ENCODE measurements around the gene PRAC2.

Gene PRAC2

DNA sequence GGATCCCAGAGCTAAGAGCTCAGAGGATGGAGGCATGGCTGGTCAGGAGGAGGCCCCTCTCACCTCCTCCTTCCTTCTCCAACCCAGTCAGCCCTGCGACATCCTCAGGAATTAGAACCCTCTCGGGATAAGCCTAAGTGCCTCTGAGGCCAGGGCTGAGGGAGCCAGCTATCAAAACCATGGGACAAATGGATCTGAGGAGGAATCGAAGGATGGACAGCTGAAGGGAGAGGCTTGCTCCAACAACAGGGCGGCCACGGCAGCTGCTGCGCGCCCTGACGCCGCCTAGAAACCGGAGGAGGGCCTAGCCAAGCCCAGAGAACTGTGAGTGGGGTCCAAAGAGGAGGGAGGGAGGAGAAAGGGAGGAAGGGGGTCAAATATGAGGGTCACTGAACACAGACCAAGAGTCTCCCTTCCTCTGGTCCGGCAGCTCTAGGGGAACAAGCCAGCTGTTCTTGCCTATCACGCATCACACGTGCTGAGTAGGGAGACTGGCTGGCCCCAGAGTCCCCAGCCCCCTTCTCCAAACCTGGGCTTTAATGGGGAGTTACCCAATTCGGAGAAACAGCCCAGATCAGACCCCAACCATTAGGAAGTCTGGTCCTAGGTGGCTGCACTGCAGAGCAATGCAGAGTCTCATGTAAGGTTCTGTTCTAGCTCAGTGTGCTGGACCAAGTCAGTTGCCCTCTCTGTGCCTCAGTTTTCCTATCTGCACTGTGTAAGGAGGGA, 11.5 kb downstream of the PRAC2 start:
- no peak for DNase-seq

DNA sequence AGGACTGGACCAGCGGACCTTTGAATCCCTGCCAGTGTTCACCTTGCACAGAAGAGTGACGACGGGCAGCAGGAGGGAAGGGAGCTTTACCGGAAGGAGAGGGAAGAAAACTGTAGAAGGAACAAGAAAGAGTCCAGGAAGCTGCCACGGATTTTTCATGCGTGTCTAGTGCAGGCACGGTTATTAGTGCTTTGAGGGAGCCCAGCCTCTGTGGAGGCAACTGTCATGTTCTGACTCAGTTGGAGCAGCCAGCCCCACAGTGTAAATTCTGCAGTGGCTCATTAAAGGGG, 12.0 kb downstream of the PRAC2 start:
- no peak for DNase-seq

DNA sequence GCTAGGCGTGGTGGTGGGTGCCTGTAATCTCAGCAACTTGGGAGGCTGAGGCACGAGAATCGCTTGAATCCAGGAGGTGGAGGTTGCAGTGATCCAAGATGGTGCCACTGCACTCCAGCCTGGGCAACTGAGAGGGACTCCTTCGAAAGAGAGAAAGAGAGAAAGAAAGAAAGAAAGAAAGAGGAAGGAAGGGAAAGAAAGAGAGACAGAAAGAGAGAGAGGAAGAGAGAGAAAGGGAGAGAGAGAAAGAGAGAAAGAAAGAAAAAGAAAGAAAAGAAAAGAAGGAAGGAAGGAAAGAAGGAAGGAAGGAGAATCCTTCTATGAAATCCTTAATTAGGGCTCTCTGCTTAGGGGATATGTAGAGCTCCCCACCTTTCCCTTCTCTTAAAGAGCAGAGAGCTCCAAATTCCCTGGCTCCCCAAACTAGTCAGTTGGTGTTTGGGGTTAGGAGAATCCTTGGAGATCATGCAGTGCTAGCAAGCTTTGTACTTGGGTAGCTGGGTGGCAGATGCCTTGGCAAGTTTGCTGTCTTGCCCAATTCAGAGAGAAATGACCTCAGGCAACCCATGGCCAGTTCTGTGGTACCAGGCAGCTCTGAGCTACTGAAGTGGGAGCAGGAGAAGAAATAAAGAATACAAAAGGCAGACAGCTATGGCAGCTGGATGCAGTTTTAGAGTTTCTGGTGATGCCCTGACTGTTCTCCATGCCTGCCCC, 14.5 kb downstream of the PRAC2 start:
- DNase-seq = no peak

DNA sequence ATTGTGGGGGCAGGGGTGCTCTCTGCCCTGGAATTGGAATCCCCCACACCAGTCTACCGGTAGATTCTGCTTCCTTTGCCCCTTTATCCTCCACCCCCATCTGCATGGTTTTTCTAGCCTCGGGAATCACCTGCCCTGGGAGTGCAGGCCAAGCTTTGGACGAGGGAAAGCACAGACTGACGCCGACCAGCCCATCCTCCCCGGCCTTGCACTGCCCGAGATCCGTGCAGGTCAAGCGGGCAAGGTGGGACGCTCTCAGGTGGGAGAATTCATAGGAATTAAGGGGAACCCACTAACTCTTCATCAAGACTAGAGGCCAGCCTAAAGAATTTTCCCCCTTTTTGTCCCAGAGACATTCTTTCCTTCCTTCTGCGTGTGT, 15.4 kb downstream of the PRAC2 start:
- no peak for DNase-seq

DNA sequence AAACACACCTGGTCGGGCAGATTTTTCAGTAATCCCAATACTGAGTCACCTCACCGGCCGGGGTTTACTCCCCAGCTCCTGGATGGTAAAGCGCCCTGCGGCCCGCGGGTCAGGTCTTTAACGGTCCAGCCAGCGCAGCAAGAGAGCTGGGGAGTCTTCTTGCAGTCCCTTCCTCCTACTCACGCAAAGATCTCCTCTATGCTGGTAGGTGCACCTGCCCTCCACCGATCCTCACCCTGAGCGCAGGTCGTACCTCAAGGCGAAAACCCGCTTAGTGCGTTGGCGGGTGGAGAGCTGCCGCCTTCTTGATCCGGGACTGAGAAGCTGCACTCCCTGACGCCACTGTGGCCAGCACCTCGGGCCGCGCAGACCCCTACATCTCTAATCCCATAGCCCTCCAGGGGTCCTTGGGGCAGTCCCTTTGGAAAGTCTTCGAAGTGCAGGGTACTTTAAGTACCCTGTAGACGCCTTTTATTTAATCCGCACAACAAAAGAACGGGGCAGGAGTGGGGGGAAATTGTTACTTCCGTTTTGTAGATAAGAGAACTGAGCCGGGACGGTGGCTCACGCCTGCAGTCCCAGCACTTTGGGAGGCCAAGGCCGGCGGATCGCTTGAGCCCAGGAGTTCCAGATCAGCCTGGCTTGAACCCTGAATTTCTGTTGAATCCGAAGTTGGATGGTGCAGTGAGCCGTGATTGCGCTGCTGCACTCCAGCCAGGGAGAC, 16.0 kb downstream of the PRAC2 start:
- no peak for DNase-seq

DNA sequence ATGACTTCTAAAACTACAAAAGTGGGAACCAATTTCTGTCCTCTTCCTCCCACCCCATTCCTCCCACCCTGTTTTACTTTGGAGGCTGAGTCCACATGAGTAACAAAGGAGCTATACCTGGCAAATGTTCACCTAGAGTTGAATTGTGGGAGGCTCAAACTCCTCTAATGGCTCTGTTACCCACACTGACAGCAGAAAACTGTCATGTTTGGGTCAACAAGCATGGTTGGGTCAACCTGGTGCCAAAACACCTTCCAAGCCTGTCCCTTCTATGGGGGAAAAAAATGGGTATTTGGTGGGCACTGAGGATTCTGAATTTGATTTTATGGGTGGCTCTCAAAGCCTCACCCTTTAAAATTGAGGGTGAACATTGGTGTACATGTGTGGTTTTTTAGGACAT, 17.6 kb downstream of the PRAC2 start:
- DNase-seq = no peak

DNA sequence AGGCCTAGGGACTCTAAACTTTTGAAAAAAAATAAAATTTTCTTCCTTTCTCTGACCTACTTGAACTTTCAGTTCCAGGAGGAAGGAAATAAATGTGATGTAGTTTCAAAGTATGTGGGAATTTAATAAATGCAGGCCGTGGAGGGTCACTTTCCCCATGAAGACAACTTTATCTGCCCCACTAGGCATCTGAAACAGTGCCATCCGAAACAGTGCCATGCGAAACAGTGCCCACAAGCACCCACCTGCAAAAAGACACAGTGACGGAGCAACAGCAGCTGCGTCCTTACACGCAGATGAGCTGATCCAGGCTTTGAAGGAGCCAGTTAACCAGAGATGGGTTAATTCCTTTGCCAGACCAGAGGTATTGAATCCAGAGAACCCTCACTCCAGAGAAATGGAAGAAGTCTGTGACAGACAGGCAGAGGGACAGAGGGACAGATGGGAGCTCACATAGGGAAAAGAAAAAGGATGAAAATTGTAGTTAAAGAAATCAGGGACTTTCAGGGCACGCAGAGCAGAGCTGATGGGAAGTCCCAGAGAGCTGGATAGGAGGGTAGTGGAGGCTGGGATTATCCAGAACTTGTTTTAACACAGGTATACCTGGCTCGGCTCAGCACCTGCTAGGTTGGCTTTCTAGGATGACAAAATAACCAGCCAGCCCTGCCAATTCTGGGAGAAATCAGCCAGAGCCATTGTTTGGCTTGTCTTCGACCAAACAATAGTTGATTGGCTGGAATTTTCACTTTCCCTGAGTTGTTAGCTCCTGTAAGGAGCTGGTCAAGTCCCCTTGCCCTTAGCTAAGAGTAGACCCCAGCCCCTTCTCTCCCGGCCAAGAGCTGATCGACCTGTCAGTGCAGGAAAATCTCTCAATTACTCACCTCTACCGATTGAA, 22.6 kb downstream of the PRAC2 start:
- DNase-seq = no peak

DNA sequence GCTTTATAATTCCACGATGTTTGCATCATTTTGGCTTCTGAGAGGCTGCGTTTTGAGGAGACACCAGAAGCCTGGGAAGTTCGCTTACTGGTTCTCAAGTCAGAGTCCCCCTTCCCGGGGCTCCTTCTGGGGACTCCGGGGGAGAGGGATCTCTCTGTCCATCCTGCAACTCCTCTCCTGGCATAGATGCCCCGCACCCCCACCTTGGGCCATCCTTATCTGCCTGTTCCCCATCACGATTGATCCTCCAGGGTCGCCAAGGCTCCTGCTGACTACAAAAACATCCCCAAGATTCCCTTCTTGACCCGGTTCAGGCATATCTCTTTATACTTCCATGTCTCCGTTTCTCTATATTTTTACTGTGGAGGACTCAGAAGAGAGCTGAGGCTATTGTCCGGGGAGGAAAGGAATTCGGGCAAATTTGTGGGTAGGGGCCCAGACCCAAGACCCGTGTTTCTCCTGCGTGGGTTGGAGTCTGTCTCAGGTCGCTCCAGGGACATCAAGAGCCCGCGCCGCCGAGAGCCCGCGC, 24.0 kb downstream of the PRAC2 start:
- no peak for DNase-seq

DNA sequence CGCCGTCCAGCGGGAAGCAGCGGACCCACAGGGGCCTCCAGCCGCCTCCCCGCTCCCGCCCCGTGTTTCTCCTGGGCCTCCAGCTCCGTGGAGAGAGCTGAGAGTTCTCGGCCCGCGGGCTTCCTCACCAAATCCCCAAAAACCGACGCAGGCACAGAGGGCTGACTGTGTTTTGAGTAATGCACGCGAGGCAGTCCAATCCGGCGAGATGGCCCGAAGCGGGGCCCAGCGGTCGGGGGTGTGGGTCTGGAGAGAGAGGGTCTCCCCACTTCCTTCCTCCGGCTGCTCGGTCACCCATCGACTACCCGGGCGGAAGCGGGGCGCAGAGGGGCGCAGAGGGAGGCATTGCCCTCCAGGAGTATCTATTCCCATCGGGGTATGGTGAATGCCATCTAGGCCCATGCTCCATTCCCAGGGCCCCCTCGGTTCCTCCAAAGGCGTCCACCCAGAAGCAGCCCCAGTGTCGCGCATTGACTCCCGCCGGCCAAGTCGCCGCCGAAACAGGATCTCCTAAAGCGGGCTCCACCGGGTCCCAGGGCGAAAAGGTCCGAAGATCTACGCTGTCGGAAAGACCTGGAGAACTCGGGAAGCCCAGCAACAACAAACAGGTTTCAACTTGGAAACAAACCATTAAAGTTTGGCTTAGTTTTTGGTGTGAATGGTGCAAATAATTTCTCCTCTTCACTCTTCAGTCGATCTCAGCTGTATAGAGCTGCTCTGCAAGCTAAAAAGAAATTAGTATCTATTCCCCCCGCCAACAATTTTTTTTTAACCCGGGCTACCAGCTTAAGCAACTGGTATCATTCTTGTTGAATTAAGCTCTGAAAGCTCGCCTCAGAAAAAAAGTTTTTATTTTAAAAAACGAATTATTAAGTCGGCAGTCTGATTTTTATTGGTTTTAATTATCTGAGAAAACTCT, 24.7 kb downstream of the PRAC2 start:
- no peak for DNase-seq

DNA sequence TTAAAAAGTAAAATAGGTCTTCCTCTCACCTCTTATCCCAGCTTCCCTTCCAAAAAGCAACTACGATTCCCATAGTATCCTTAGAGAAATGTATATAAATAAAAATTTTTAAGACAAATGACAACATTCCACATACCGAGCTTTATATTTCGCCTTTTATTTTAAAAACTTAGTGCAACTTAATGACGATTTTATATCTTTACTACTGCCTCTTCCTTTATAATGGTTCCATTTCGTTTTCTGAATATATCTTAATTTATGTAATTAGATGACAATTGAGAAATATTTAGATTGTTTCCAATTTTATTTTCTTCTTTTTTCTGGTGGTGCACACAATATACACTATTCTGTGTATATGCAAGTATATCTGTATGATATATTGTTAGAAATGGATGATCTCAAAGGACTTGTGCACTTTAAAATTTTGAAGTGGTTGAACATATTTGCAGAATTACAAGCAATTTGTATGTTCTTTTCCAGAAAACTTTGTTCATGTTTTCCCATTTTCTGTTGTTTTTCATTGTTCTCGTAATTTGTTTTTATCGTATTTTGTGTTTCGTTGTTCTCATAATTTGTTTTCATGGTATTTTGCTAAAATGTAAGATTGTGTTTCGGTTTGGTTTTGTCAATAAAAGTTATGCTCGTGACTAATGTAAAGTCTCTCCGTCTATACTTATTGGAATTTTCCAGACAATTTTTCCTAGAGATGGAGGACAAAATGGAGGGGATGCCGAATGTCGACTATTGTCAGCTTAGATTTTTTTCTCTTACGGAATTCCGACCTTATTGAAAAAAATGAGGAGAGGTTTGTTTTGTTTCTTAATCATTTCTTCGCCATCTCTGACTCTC, 26.0 kb downstream of the PRAC2 start:
- no peak for DNase-seq

DNA sequence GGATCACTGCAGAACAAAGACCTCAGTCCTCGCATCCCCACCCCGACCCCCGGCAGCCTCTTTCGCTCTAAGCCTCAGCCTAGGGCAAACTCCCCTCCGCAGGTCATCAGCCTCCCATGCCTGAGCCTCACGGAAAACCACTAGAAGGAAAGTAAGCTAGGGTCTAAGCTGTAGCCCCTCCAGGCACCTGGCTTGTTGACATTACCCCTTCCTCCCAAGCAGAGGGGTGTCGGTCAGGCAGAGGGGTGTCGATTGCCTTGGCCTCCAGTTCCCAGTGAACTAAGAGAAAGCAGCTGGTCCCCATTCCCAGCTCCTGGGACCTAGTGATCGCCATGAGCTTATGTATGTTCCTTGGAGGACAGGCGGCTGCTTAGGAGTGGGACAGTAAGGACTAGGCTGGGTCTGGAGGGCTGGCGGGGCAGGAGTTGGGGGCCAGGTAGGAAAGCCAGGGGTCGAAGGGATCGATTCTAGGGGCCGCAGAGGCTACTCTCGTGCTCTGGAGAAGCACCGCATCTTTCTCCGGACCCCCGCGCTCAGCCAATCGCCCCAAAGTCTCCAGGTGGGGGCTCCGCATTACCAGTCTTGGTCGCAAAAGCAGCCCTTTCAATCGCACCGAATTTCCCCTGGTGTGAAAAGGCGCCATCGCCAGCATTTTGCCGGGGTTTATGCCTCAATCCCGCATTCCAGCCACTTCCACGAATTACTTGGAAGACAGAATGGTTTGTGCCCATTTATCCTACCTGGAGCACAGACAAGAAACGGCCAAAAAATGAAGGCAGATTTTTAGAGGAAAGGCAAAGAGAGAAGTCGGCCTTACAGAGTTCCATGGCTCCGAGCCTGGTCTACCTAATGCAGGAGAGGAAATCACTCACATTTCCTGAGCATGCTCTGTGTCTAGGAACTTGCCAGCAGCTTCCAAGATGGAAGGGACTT, 26.9 kb downstream of the PRAC2 start:
- no peak for DNase-seq

DNA sequence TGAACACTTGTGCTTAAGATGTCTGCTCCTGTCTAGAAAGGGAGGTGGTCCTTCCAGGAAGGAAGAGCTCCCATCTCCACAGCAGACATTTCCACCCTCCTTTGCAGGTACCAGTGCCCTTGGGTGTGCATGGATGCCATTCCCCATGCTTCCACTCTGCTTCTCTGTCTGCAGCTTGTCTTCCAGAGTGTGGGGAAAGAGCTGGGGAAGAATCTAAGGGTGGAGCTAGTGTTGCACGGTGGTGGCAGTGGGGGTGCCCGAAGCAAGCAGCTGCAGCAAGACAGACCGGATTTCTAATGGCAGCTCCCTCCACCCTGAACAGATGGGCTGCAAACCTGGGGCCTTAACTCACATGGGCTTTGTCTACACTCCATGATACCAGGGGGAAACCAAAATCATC, 28.2 kb downstream of the PRAC2 start:
- DNase-seq = no peak

DNA sequence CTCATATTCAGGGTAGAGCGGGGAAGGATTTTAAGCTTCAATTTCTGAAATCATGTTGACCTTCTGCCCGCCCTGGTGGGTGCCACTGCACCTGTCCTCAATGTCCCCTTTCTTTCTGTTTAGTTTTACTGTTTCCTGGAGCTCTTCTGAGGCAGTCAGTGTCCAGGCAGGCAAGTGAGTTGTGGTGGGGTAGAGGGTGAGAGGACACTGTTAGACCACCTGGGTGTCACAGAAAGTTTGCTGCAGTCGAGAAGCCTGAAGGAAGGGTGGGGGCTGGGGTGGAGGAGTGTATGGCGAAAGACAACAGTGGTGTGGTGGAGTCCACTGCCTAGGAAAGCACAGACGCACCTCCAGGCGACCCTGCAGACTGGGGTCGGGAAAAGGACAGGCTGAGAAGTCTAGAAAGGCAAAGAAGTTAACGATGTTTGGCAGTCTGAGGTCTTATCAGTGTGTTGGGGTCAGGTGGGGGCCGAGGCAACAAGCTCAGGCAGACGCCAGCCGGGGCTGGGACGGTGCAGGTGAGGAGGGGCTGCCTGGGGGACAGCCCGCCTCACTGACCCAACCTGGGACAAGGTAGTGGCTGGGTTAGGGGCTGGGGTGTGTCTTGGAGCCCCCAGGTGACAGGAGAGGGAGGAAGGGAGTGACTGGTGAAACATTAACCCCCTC, 28.9 kb downstream of the PRAC2 start:
- DNase-seq = no peak

DNA sequence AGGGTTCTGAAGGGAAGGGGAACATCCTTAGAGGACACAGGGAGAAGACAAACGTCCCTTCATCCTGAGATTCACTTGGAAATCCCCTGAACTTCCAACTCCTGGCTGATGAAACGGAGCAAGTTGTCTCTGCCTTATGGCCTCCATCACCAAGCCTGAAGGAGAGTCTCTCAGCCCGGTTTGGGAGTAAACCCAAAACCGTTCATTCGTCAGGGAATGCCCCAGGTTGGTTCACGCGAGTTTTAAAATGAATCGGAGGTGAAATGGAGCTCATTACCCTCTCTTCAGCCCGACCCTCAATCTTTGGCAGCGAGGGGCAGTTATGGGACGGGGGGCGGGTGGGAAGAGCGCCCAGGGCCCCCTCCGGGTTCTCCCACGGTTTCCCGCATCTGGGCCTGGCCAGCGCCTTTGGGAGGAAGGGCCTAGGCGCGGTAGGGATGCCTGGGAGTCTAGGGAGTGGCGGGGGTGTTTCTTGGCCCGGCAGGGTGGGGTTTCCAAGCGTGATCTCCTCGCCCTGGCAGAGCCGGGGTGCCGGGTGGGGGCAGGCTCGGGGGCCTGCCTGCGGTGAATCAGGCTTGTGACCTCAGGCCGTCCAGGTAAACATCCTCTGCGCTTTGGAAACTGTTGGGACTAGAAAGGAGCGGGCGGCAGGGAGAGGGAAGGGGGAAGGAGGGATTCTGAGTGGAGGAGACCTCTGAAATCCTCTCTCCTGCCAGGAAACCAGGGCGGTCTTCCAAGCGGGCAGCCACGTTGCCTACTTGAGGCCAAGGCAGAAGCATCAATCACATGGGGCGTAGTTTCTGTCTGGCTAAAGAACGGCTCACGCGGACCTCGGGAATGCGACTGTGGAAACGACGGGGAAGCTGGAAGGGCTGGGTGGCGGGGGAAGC, 29.7 kb downstream of the PRAC2 start:
- no peak for DNase-seq

DNA sequence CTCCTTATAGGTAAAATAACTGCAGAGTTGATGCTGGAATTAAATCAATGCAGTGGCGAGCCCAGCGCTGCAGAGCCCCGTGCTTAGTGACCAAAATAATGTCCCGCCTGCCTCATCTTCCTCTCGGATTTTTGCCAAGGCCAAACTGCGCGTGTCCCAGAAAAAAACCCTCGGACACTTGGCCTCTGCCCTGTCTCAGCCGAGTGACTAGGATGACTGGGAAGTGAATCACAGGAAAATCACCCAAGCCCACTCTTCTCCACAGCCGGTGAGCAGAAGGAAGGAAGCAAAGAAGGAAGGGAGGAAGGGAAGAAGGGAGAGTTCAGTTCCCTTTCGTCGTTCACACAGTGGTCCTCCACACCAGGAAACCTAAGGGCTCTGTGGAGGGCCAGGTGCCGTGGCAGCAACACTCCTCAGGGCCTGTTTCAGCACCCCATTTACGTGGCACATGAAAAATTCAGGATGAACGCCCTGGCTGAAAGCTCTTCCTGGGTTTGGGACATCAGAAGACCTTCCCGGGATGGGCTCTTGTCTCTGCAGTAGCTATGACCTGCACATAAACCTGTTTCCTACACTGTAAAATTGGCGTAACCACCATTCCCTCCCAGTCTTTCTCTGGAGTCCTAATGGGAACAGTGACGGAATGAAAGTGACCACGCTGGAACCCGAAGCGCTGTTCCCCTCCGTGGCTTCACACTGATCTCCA, 31.0 kb downstream of the PRAC2 start:
- no peak for DNase-seq

DNA sequence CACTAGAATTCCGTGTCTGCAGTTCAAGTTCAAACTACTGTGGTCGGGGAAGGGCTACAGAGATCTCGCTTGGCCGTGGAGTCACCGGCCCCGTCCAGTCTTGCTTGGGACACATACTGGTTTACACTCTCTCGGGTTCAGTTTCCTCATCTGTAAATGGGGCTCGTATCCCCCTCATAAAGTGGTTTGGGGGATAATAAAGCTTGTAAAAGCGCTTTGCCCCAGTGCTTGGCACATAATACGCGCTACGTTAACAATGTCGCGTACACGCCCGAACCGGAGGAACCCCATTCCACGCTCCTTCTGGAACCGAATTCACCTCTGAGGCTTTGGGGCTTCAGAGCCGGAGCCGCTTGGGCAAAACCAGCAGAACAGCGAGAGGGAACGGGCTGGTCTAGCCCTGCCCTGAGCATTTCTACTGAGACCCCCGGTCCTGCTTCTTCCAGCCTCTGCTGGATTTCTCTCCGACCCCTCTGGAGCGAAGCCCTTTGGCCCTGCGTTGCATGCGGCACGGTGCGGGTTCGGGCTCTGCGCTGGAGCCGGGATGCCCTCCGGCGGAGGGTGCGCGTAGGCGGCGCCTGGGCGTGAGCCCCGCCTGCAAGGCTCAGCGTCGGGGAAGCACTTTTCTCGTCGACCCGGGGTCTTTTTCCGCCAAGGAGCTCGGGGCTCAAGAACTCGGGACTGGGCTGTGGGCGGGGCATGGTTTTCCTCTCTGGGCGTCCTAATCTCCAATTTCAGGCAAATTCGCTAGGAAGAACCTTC, 31.7 kb downstream of the PRAC2 start:
- no peak for DNase-seq

DNA sequence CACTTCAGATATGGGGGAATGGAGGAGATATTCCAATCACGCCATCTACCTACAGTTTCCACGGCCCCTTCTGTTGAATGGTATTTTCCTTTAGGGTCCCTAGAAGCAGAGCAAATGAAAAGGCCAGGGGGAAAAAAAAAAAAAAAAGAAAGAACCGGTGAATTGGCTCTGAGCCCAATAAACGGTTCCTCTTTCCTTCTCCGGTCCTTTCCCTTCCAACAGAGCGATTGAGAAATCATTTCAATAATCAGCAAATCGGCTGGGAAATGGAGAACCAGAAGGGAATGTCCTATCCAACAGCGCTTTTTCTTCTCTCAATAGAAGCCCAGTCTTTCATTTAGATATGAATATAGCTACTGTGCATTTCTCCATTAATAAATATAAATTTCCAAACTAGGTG, 32.4 kb downstream of the PRAC2 start:
- no peak for DNase-seq

Data from CD4-positive, alpha-beta T cell treated with Interferon gamma for 1 hour (primary cell).